ENCODE data around the gene DOK1. TPM values are rescaled to one million over a fixed set of nuclear protein-coding genes. Genes with fewer than 3 reads are reported as not detected.

DOK1 gene
- total RNA-seq, 1 donor from 2014 or later: 37.2 TPM

GRCh38 chr2:74587664-74588277 lies 33.3 kb downstream of the DOK1 start:
- H3K27me3 Mint-ChIP-seq (ENCODE audit: insufficient read depth): peaks cover 17% of the 10 kb centered on the region
- peak; percentile 56 for DNase-seq (ENCODE audit: low spot score)
- H3K4me1 Mint-ChIP-seq (ENCODE audit: low read depth): peaks cover 37% of the 10 kb centered on the region
- peak overlapping the region; percentile 12 for H3K27ac Mint-ChIP-seq
- intact Hi-C loops (cut with micrococcal nuclease): loop anchor here (1.0 to 10.0 kb wide), 8 partner anchors 32 to 337 kb away; partner anchors contain the start of genes AUP1, HK2, HTRA2 and INO80B
- no peaks in the 10 kb centered on the region for H3K36me3 Mint-ChIP-seq (ENCODE audit: low read depth)
- H3K4me3 Mint-ChIP-seq: no peak overlapping the region
- H3K9me3 Mint-ChIP-seq: no peaks in the 10 kb centered on the region

GRCh38 chr2:74588664-74589063 lies 34.1 kb downstream of the DOK1 start:
- no peak overlapping the region for H3K4me3 Mint-ChIP-seq
- peaks cover 31% of the 10 kb centered on the region for H3K4me1 Mint-ChIP-seq (ENCODE audit: low read depth)
- H3K27me3 Mint-ChIP-seq (ENCODE audit: insufficient read depth): peaks cover 23% of the 10 kb centered on the region
- no peaks in the 10 kb centered on the region for H3K9me3 Mint-ChIP-seq
- intact Hi-C loops (cut with micrococcal nuclease): loop anchor here (5.0 to 10.0 kb wide), 2 partner anchors 64 to 246 kb away; partner anchors contain the start of genes HK2 and SEMA4F
- H3K36me3 Mint-ChIP-seq (ENCODE audit: low read depth): peaks cover 1% of the 10 kb centered on the region
- DNase-seq (ENCODE audit: low spot score): no peak
- H3K27ac Mint-ChIP-seq: no peak overlapping the region

GRCh38 chr2:74593826-74594772 lies 39.6 kb downstream of the DOK1 start:
- intact Hi-C loops (cut with micrococcal nuclease): no loop called here
- peak overlapping the region; percentile 1 for H3K27ac Mint-ChIP-seq
- H3K36me3 Mint-ChIP-seq (ENCODE audit: low read depth): peaks cover 1% of the 10 kb centered on the region
- DNase-seq (ENCODE audit: low spot score): no peak
- no peaks in the 10 kb centered on the region for H3K9me3 Mint-ChIP-seq
- no peak overlapping the region for H3K4me3 Mint-ChIP-seq
- H3K4me1 Mint-ChIP-seq (ENCODE audit: low read depth): no peaks in the 10 kb centered on the region
- H3K27me3 Mint-ChIP-seq (ENCODE audit: insufficient read depth): peaks cover 41% of the 10 kb centered on the region

DNA sequence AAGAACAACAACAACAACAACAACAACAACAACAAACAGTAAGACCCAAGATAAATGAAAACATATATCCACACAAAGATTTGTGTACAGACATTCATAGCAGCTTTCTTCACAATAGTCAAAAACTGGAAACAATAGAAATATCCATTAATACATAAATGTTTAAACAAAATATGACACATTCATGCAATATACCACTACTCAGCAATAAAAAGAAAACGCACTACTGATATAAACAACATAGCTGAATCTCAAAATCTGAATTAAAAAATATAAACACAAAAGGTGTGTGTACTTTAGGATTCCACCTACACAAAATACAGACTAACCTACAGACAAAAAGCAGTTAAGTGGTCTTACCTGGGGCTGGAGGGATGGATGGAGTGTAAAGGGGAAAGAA lies 42.1 kb downstream of the DOK1 start:
- intact Hi-C loops (cut with micrococcal nuclease): no loop called here
- no peaks in the 10 kb centered on the region for H3K9me3 Mint-ChIP-seq
- no peak for DNase-seq (ENCODE audit: low spot score)
- H3K36me3 Mint-ChIP-seq (ENCODE audit: low read depth): peaks cover 1% of the 10 kb centered on the region
- no peak overlapping the region for H3K27ac Mint-ChIP-seq
- H3K4me1 Mint-ChIP-seq (ENCODE audit: low read depth): no peaks in the 10 kb centered on the region
- H3K27me3 Mint-ChIP-seq (ENCODE audit: insufficient read depth): peaks cover 41% of the 10 kb centered on the region
- no peak overlapping the region for H3K4me3 Mint-ChIP-seq

DNA sequence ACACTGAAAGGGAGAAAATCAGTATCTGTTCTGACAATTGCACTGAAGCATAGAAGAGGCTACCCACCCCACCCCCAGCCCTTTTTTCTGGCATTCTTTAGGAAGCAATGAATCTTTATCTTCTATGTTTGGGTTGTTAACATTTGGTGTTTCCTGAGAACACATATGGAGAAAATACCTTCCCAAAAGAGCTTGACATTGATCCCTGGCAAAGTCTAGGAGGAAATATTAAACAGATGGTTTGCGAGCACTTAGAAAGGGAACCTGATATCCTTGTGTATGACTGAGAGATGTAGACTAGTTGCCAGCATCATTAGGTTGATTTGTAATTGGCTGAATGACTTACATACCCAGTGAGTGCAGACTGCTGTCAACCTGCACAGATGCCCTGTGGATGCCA lies 42.9 kb downstream of the DOK1 start:
- Mint-ChIP-seq H3K9me3 (no peaks in the 10 kb centered on the region), H3K4me1 (ENCODE audit: low read depth) (no peaks in the 10 kb centered on the region), H3K36me3 (ENCODE audit: low read depth) (peaks cover 1% of the 10 kb centered on the region), H3K4me3 (no peak overlapping the region), H3K27me3 (ENCODE audit: insufficient read depth) (peaks cover 42% of the 10 kb centered on the region), H3K27ac (no peak overlapping the region)
- no peak for DNase-seq (ENCODE audit: low spot score)
- intact Hi-C loops (cut with micrococcal nuclease): no loop called here

GRCh38 chr2:74599676-74600075 lies 45.2 kb downstream of the DOK1 start:
- intact Hi-C loops (cut with micrococcal nuclease): no loop called here
- Mint-ChIP-seq H3K4me3 (no peak overlapping the region), H3K27ac (no peak overlapping the region), H3K36me3 (ENCODE audit: low read depth) (no peaks in the 10 kb centered on the region), H3K27me3 (ENCODE audit: insufficient read depth) (peaks cover 49% of the 10 kb centered on the region), H3K9me3 (no peaks in the 10 kb centered on the region), H3K4me1 (ENCODE audit: low read depth) (peaks cover 13% of the 10 kb centered on the region)
- no peak for DNase-seq (ENCODE audit: low spot score)

DNA sequence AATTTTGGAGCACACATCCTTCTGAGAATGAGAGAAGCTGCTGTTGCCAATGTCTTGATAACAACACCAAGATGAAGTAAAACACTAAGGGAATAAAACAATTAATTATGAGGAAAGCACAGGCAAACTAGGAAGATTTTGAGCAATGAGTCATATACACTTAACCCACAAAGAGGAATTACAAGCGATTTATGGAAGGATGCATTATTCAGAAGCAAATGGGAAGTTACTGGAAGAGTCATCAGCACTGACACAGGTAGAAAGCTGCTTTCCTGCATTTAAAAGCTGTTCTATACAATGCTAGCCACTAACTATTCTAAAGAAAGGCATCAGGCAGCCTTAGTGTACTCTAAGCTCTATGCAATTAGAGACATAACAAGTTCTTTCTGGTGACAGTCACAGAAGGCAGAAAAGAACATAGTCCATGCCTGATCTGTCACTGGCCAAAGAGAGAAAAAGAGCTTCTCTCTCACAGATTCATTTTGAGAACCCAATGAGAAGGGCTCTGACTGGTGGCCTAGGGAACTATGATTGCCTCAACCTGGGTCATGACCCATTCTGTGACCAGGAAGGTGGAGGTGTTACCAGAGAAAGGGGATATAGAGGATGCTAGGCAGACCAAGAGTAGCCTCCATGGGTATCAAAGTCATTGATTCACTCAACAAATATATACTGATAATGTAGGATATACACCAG lies 48.2 kb downstream of the DOK1 start:
- intact Hi-C loops (cut with micrococcal nuclease): no loop called here
- Mint-ChIP-seq H3K36me3 (ENCODE audit: low read depth) (no peaks in the 10 kb centered on the region), H3K27me3 (ENCODE audit: insufficient read depth) (peaks cover 35% of the 10 kb centered on the region), H3K4me1 (ENCODE audit: low read depth) (peaks cover 13% of the 10 kb centered on the region), H3K4me3 (no peak overlapping the region), H3K9me3 (no peaks in the 10 kb centered on the region), H3K27ac (no peak overlapping the region)
- no peak for DNase-seq (ENCODE audit: low spot score)

DNA sequence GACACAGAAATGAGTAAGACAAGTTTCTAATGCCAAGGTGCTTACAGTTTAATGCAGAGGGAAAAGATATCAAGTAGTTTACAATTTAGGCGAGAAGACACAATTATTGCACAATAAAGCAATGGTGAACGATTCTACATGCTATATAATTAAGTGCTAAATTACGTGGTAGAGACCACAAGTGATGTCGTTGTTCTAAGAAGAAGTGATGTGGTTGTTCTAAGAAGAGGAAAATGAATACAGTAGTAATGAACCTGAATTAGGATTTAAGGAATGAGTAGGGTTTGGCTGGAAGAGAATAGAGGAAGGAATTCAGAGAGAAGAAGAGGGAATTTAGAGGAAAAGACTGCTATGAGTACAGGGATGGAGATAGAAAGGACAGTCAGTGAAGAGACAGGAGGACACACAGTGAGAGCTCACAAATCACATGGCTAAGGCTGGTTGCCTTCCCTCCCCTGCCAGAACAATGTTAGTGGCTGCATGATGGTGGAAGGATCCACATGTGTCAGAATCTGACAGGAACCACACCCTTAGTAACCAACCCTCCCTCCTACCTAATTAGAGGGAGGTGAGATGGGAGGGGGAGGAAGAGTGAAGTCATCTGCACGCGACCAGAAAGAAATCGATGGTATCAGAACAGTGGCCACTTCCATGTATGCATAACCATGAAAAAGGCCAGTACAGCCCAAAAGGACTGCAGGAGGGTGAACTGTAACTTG lies 48.9 kb downstream of the DOK1 start:
- no peak for DNase-seq (ENCODE audit: low spot score)
- H3K4me3 Mint-ChIP-seq: no peak overlapping the region
- no peaks in the 10 kb centered on the region for H3K9me3 Mint-ChIP-seq
- peaks cover 35% of the 10 kb centered on the region for H3K27me3 Mint-ChIP-seq (ENCODE audit: insufficient read depth)
- H3K4me1 Mint-ChIP-seq (ENCODE audit: low read depth): peaks cover 13% of the 10 kb centered on the region
- H3K36me3 Mint-ChIP-seq (ENCODE audit: low read depth): no peaks in the 10 kb centered on the region
- intact Hi-C loops (cut with micrococcal nuclease): no loop called here
- no peak overlapping the region for H3K27ac Mint-ChIP-seq

GRCh38 chr2:74606927-74607326 lies 52.4 kb downstream of the DOK1 start:
- intact Hi-C loops (cut with micrococcal nuclease): no loop called here
- no peak overlapping the region for H3K4me3 Mint-ChIP-seq
- peaks cover 43% of the 10 kb centered on the region for H3K27me3 Mint-ChIP-seq (ENCODE audit: insufficient read depth)
- no peaks in the 10 kb centered on the region for H3K36me3 Mint-ChIP-seq (ENCODE audit: low read depth)
- peaks cover 13% of the 10 kb centered on the region for H3K4me1 Mint-ChIP-seq (ENCODE audit: low read depth)
- no peak for DNase-seq (ENCODE audit: low spot score)
- no peak overlapping the region for H3K27ac Mint-ChIP-seq
- H3K9me3 Mint-ChIP-seq: no peaks in the 10 kb centered on the region

Other genes starting within 250 kb of the DOK1 start
- gene SLC4A5, start 211.3 kb upstream of the DOK1 start, total RNA-seq: 0.47 and 0.71 TPM in 2 replicates
- gene DCTN1, start 174.4 kb upstream of the DOK1 start, total RNA-seq: 83.0 and 84.0 TPM in 2 replicates
- 1.9 and 2.4 TPM in 2 replicates for gene C2orf81, start 133.1 kb upstream of the DOK1 start, total RNA-seq
- 56.4 and 58.6 TPM in 2 replicates for gene WDR54, start 133.0 kb upstream of the DOK1 start, total RNA-seq
- 4.0 and 4.2 TPM in 2 replicates for gene RTKN, start 112.8 kb upstream of the DOK1 start, total RNA-seq
- 67.8 and 70.0 TPM in 2 replicates for gene INO80B, start 99.6 kb upstream of the DOK1 start, total RNA-seq
- 32.6 and 35.3 TPM in 2 replicates for gene WBP1, start 96.3 kb upstream of the DOK1 start, total RNA-seq
- gene MOGS, start 89.3 kb upstream of the DOK1 start, total RNA-seq: 87.7 and 88.6 TPM in 2 replicates
- 118 and 124 TPM in 2 replicates for gene MRPL53, start 82.0 kb upstream of the DOK1 start, total RNA-seq
- 30.4 and 36.3 TPM in 2 replicates for gene CCDC142, start 71.7 kb upstream of the DOK1 start, total RNA-seq
- gene TTC31, start 71.6 kb upstream of the DOK1 start, total RNA-seq: 30.2 and 32.2 TPM in 2 replicates
- 0.54 and 1.1 TPM in 2 replicates for gene LBX2, start 55.1 kb upstream of the DOK1 start, total RNA-seq
- gene PCGF1, start 47.0 kb upstream of the DOK1 start, total RNA-seq: 41.9 and 45.0 TPM in 2 replicates
- 1.2 and 1.5 TPM in 2 replicates for gene TLX2, start 40.3 kb upstream of the DOK1 start, total RNA-seq
- gene DQX1, start 28.5 kb upstream of the DOK1 start, total RNA-seq: 0.65 and 0.86 TPM in 2 replicates
- 178 and 187 TPM in 2 replicates for gene AUP1, start 25.0 kb upstream of the DOK1 start, total RNA-seq
- 57.0 and 57.3 TPM in 2 replicates for gene HTRA2, start 24.8 kb upstream of the DOK1 start, total RNA-seq
- 1.9 and 2.0 TPM in 2 replicates for gene LOXL3, start 778 bp upstream of the DOK1 start, total RNA-seq
- gene M1AP, start 93.6 kb downstream of the DOK1 start, total RNA-seq: 0.10 TPM in 1 of 2 replicates, not detected in the other
- gene SEMA4F, start 99.5 kb downstream of the DOK1 start, total RNA-seq: 2.4 and 3.2 TPM in 2 replicates